Neural cell (in vitro differentiated cells): ENCODE data around the gene AMELX. TPM values are rescaled to one million over a fixed set of nuclear protein-coding genes. Genes with fewer than 3 reads are reported as not detected.

Experiments
- H2AFZ ChIP-seq: fragments of 200-600, 300-800 bp; sonication (generic), shearing (Covaris generic); 2 replicates; pipeline ENCODE4 v1.6.0; 2014; ENCODE audit warnings: low read depth, mild to moderate bottlenecking, antibody characterized with exemption, low read length, moderate library complexity
- H3F3A ChIP-seq: fragments of 200-600 bp; shearing (Covaris generic); 2 replicates; pipeline ENCODE4 v1.6.1; 2016; ENCODE audit warnings: mild to moderate bottlenecking, moderate library complexity, mixed read lengths, antibody characterized with exemption, low read length; ENCODE audit not compliant: insufficient read depth, poor library complexity, severe bottlenecking
- H3K27ac ChIP-seq: fragments of 200-600, 300-800 bp; sonication (generic), shearing (Covaris generic); 2 replicates; pipeline ENCODE4 v1.5.1; 2014; ENCODE audit warnings: mild to moderate bottlenecking, low read length, moderate library complexity
- H3K27me3 ChIP-seq: fragments of 300-800, 200-600 bp; sonication (generic), shearing (Covaris generic); 2 replicates; pipeline ENCODE4 v1.6.0; 2014; ENCODE audit warnings: mild to moderate bottlenecking, low read depth, low read length, moderate library complexity; ENCODE audit not compliant: insufficient read depth
- H3K36me3 ChIP-seq: fragments of 300-800, 200-600 bp; sonication (generic), shearing (Covaris generic); 2 replicates; pipeline ENCODE4 v1.5.1; 2014; ENCODE audit warnings: mild to moderate bottlenecking, antibody characterized with exemption, low read length, moderate library complexity; ENCODE audit not compliant: insufficient read depth
- H3K4me2 ChIP-seq: fragments of 300-800, 200-600 bp; sonication (generic), shearing (Covaris generic); 2 replicates; pipeline ENCODE4 v1.6.0; 2014; ENCODE audit warnings: mild to moderate bottlenecking, low read length
- H3K4me3 ChIP-seq: fragments of 300-800, 200-600 bp; sonication (generic), shearing (Covaris generic); 2 replicates; pipeline ENCODE4 v1.5.1; 2014; ENCODE audit warnings: mild to moderate bottlenecking, low read length, moderate library complexity
- H3K79me2 ChIP-seq: fragments of 200-600 bp; shearing (Covaris generic); replicated peaks from 2 replicates; pipeline ENCODE4 v1.6.0; 2014; ENCODE audit warnings: mild to moderate bottlenecking, low read length, moderate library complexity; ENCODE audit not compliant: insufficient read depth
- H3K9ac ChIP-seq: fragments of 300-800, 200-600 bp; sonication (generic), shearing (Covaris generic); 2 replicates; pipeline ENCODE4 v1.6.1; 2016; ENCODE audit warnings: mild to moderate bottlenecking, low read length, mixed read lengths
- H3K9me2 ChIP-seq: fragments of 200-600 bp; shearing (Covaris generic); 2 replicates; pipeline ENCODE4 v1.6.1; 2016; ENCODE audit warnings: mild to moderate bottlenecking, low read length, mixed read lengths; ENCODE audit not compliant: insufficient read depth
- H3K9me3 ChIP-seq: fragments of 200-600, 300-800 bp; sonication (generic), shearing (Covaris generic); 2 replicates; pipeline ENCODE4 v1.6.1; 2016; ENCODE audit warnings: mild to moderate bottlenecking, mixed run types, low read length, moderate library complexity, mixed read lengths
- H4K20me1 ChIP-seq: fragments of 200-600 bp; shearing (Covaris generic); 2 replicates; pipeline ENCODE4 v1.6.1; 2016; ENCODE audit warnings: mild to moderate bottlenecking, mixed run types; ENCODE audit not compliant: insufficient read depth
- CTCF ChIP-seq: fragments of 450-650 bp; IDR thresholded peaks from 2 replicates; pipeline ENCODE4 v1.5.1; 2014; ENCODE audit warnings: antibody characterized with exemption, mild to moderate bottlenecking, moderate library complexity; ENCODE audit not compliant: poor library complexity, severe bottlenecking
- EP300 ChIP-seq: fragments of 450-650 bp; conservative IDR thresholded peaks from 2 replicates; pipeline ENCODE4 v1.6.1; 2014; ENCODE audit warnings: antibody characterized with exemption, mild to moderate bottlenecking, moderate library complexity; ENCODE audit not compliant: poor library complexity, severe bottlenecking
- EZH2 ChIP-seq: fragments of 200-600, 300-800 bp; shearing (Covaris generic), sonication (generic); IDR thresholded peaks from 2 replicates; pipeline ENCODE4 v1.6.1; 2014; ENCODE audit warnings: antibody characterized with exemption, low read length, borderline replicate concordance, mild to moderate bottlenecking; ENCODE audit not compliant: insufficient read depth, poor library complexity, severe bottlenecking
- MXI1 ChIP-seq: fragments of 450-650 bp; conservative IDR thresholded peaks from 2 replicates; pipeline ENCODE4 v1.6.1; 2014; ENCODE audit warnings: antibody characterized with exemption, mild to moderate bottlenecking; ENCODE audit not compliant: poor library complexity, severe bottlenecking
- POLR2AphosphoS5 ChIP-seq: IDR thresholded peaks from 2 replicates; pipeline ENCODE4 v1.6.1; 2012
- RAD21 ChIP-seq: fragments of 450-650 bp; conservative IDR thresholded peaks from 2 replicates; pipeline ENCODE4 v1.6.1; 2014; ENCODE audit warnings: antibody characterized with exemption, mild to moderate bottlenecking, moderate library complexity
- REST ChIP-seq: IDR thresholded peaks from 2 replicates; pipeline ENCODE4 v1.6.1; 2012; ENCODE audit warnings: borderline replicate concordance
- TAF1 ChIP-seq: IDR thresholded peaks from 2 replicates; pipeline ENCODE4 v1.6.1; 2012; ENCODE audit warnings: low read depth
- polyA plus RNA-seq: library from polyadenylated mRNA; depleted of rRNA; stranded (reverse); fragments of >200 nt; gene quantifications from 2 replicates; pipeline ENCODE4 v1.2.3, GENCODE V29; 2014

AMELX gene
- polyA plus RNA-seq, 1 donor from 2014 or later = not detected

GRCh38 chrX:11261260-11261659 lies 32.0 kb upstream of the AMELX start:
- TF ChIP-seq EZH2 = no peak
- no peak for TF ChIP-seq MXI1
- TF ChIP-seq POLR2AphosphoS5 = no peak
- no peak for TF ChIP-seq TAF1
- no peak for TF ChIP-seq CTCF
- no peak for TF ChIP-seq RAD21
- no peak for TF ChIP-seq EP300
- no peak overlapping the region for H3K4me2 ChIP-seq
- H4K20me1 ChIP-seq = no peaks in the 10 kb centered on the region
- no peak overlapping the region for H3K9ac ChIP-seq
- H3K79me2 ChIP-seq = no peaks in the 10 kb centered on the region
- no peak overlapping the region for H2AFZ ChIP-seq
- no peaks in the 10 kb centered on the region for H3K36me3 ChIP-seq
- H3K4me3 ChIP-seq = no peak overlapping the region
- no peaks in the 10 kb centered on the region for H3K9me2 ChIP-seq
- no peaks in the 10 kb centered on the region for H3F3A ChIP-seq
- H3K27ac ChIP-seq = no peak overlapping the region
- H3K9me3 ChIP-seq = no peaks in the 10 kb centered on the region
- H3K27me3 ChIP-seq = no peaks in the 10 kb centered on the region

GRCh38 chrX:11264925-11265324 lies 28.3 kb upstream of the AMELX start:
- Histone ChIP-seq H3K9me3 (no peaks in the 10 kb centered on the region), H3K36me3 (no peaks in the 10 kb centered on the region), H3K27me3 (no peaks in the 10 kb centered on the region), H3K9me2 (no peaks in the 10 kb centered on the region), H3K79me2 (no peaks in the 10 kb centered on the region), H4K20me1 (no peaks in the 10 kb centered on the region), H3K9ac (no peak overlapping the region), H3K4me3 (no peak overlapping the region), H2AFZ (no peak overlapping the region), H3F3A (no peaks in the 10 kb centered on the region), H3K27ac (no peak overlapping the region), H3K4me2 (no peak overlapping the region)
- no peak for TF ChIP-seq EZH2
- no peak for TF ChIP-seq CTCF
- no peak for TF ChIP-seq RAD21
- TF ChIP-seq EP300 = no peak
- TF ChIP-seq MXI1 = no peak
- TF ChIP-seq REST = no peak
